HepG2 (cell line): ENCODE measurements around the gene VMO1. TPM values are rescaled to one million over a fixed set of nuclear protein-coding genes. Genes with fewer than 3 reads are reported as not detected.

ENCODE experiments used
- ATAD3A ChIP-seq: sonication (generic); formaldehyde crosslinking; IDR thresholded peaks from 2 replicates; pipeline ENCODE4 v1.4.0; 2020; ENCODE audit warnings: missing genetic modification reagents
- BHLHE40 ChIP-seq: IDR thresholded peaks from 2 replicates; pipeline ENCODE4 v1.6.1; 2011; ENCODE audit warnings: low read length, improper control_type of control experiment
- DNMT3B ChIP-seq: conservative IDR thresholded peaks from 2 replicates; pipeline ENCODE4 v1.6.1; 2016; ENCODE audit warnings: missing biosample characterization, control low read depth
- KLF6 ChIP-seq: IDR thresholded peaks from 2 replicates; pipeline ENCODE4 v1.8.0; 2016; ENCODE audit warnings: missing biosample characterization, missing genetic modification reagents
- NFATC3 ChIP-seq: sonication (generic); formaldehyde crosslinking; IDR thresholded peaks from 2 replicates; pipeline ENCODE4 v1.5.1; 2020; ENCODE audit warnings: mild to moderate bottlenecking, missing genetic modification reagents
- NPAS2 ChIP-seq: sonication (generic); formaldehyde crosslinking; IDR thresholded peaks from 2 replicates; pipeline ENCODE4 v1.8.0; 2022; ENCODE audit warnings: mild to moderate bottlenecking, missing genetic modification reagents, borderline replicate concordance
- TAF1 ChIP-seq: sonication (generic); formaldehyde crosslinking; IDR thresholded peaks from 2 replicates; pipeline ENCODE4 v1.4.0; 2020; ENCODE audit warnings: missing genetic modification reagents
- TEAD2 ChIP-seq: sonication (generic); formaldehyde crosslinking; IDR thresholded peaks from 2 replicates; pipeline ENCODE4 v1.9.0; 2021; ENCODE audit warnings: missing genetic modification reagents
- THAP9 ChIP-seq: sonication (generic); formaldehyde crosslinking; IDR thresholded peaks from 2 replicates; pipeline ENCODE4; 2020; ENCODE audit warnings: missing genetic modification reagents, mild to moderate bottlenecking, borderline replicate concordance
- ZIK1 ChIP-seq: sonication (generic); formaldehyde crosslinking; IDR thresholded peaks from 2 replicates; pipeline ENCODE4 v1.5.0; 2020; ENCODE audit warnings: mild to moderate bottlenecking, low read depth, missing genetic modification reagents, borderline replicate concordance
- ZNF274 ChIP-seq: sonication (generic); formaldehyde crosslinking; IDR thresholded peaks from 2 replicates; pipeline ENCODE4 v1.5.1; 2020; ENCODE audit warnings: mild to moderate bottlenecking, missing genetic modification reagents
- ZNF614 ChIP-seq: IDR thresholded peaks from 2 replicates; pipeline ENCODE4 v1.6.1; 2018; ENCODE audit warnings: missing biosample characterization, missing genetic modification reagents, inconsistent platforms, borderline replicate concordance
- ZNF839 ChIP-seq: sonication (generic); formaldehyde crosslinking; IDR thresholded peaks from 2 replicates; pipeline ENCODE4 v1.4.0; 2020; ENCODE audit warnings: missing genetic modification reagents, mild to moderate bottlenecking, borderline replicate concordance
- polyA plus RNA-seq, 8 experiments: library from polyadenylated mRNA; depleted of rRNA in 3 of 8; stranded (reverse) in 7 of 8; unstranded in 1 of 8; fragments of >200 nt; fragmentation: Illumina TruSeq in 4 of 8; extraction: Trizol in 4 of 8; gene quantifications; 2 replicates each; pipeline versions ENCODE4 v1.2.1 to v1.2.3, GENCODE V29; 2011 to 2016; ENCODE audit warnings: low read depth in 4 of 8, missing spikeins in 1 of 8, mixed read lengths in 1 of 8; ENCODE audit not compliant: insufficient read depth in 1 of 8
- total RNA-seq, 5 experiments: library from RNA; depleted of rRNA; stranded (reverse); fragments of >200 nt; fragmentation: Illumina TruSeq; extraction: Trizol; gene quantifications; 2 replicates each; pipeline ENCODE4 v1.2.3, GENCODE V29; 2016; ENCODE audit warnings: low read depth in 1 of 5
- TF ChIP-seq, protein P1 (sequence below): sonication (generic); formaldehyde crosslinking; IDR thresholded peaks from 2 replicates; pipeline ENCODE4 v1.8.1; 2023; ENCODE audit warnings: mild to moderate bottlenecking, missing genetic modification reagents
- TF ChIP-seq, protein P2 (sequence below): sonication (generic); formaldehyde crosslinking; IDR thresholded peaks from 2 replicates; pipeline ENCODE4 v1.4.0; 2020; ENCODE audit warnings: missing genetic modification reagents
- TF ChIP-seq, protein P3 (sequence below): IDR thresholded peaks from 2 replicates; pipeline ENCODE4 v1.6.1; 2016; ENCODE audit warnings: mild to moderate bottlenecking, missing biosample characterization, missing genetic modification reagents
- TF ChIP-seq, protein P4 (sequence below): sonication (generic); formaldehyde crosslinking; IDR thresholded peaks from 2 replicates; pipeline ENCODE4 v1.5.0; 2020; ENCODE audit warnings: mild to moderate bottlenecking, missing genetic modification reagents
- TF ChIP-seq, protein P5 (sequence below): IDR thresholded peaks from 2 replicates; pipeline ENCODE4 v1.6.1; 2016; ENCODE audit warnings: missing biosample characterization, missing genetic modification reagents, low read depth

Gene VMO1
- total and polyA plus RNA-seq, 2 of the 13 experiments (the other 11 are each of a cell fraction or from before 2014, with no cell fraction given): not detected

GRCh38 chr17:4788807-4789700 is 2.9 kb upstream of the VMO1 start, which contains the start of gene GLTPD2 (continued):
- TF ChIP-seq, protein P1, sequence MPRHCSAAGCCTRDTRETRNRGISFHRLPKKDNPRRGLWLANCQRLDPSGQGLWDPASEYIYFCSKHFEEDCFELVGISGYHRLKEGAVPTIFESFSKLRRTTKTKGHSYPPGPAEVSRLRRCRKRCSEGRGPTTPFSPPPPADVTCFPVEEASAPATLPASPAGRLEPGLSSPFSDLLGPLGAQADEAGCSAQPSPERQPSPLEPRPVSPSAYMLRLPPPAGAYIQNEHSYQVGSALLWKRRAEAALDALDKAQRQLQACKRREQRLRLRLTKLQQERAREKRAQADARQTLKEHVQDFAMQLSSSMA: no peak
- TF ChIP-seq, protein P2, sequence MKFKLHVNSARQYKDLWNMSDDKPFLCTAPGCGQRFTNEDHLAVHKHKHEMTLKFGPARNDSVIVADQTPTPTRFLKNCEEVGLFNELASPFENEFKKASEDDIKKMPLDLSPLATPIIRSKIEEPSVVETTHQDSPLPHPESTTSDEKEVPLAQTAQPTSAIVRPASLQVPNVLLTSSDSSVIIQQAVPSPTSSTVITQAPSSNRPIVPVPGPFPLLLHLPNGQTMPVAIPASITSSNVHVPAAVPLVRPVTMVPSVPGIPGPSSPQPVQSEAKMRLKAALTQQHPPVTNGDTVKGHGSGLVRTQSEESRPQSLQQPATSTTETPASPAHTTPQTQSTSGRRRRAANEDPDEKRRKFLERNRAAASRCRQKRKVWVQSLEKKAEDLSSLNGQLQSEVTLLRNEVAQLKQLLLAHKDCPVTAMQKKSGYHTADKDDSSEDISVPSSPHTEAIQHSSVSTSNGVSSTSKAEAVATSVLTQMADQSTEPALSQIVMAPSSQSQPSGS: no peak
- peak; percentile 92 for TF ChIP-seq TAF1
- TF ChIP-seq ZNF839 (CRISPR knock-in tag): no peak
- TF ChIP-seq NFATC3 (CRISPR knock-in tag): no peak
- TF ChIP-seq KLF6 (CRISPR knock-in tag): 0 out of 2 replicates have a peak, but pooled peaks have one; percentile 50
- no peak for TF ChIP-seq TEAD2 (CRISPR knock-in tag)
- TF ChIP-seq DNMT3B: no peak
- peak; percentile 32; the same call in 1 of the 2 replicates for TF ChIP-seq ZIK1 (CRISPR knock-in tag)
- TF ChIP-seq, protein P3, sequence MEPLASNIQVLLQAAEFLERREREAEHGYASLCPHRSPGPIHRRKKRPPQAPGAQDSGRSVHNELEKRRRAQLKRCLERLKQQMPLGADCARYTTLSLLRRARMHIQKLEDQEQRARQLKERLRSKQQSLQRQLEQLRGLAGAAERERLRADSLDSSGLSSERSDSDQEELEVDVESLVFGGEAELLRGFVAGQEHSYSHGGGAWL (CRISPR knock-in tag): peak; percentile 42; the same call in 1 of the 2 replicates
- TF ChIP-seq, protein P4, sequence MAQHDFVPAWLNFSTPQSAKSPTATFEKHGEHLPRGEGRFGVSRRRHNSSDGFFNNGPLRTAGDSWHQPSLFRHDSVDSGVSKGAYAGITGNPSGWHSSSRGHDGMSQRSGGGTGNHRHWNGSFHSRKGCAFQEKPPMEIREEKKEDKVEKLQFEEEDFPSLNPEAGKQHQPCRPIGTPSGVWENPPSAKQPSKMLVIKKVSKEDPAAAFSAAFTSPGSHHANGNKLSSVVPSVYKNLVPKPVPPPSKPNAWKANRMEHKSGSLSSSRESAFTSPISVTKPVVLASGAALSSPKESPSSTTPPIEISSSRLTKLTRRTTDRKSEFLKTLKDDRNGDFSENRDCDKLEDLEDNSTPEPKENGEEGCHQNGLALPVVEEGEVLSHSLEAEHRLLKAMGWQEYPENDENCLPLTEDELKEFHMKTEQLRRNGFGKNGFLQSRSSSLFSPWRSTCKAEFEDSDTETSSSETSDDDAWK (CRISPR knock-in tag): no peak
- no peak for TF ChIP-seq ATAD3A (CRISPR knock-in tag)
- TF ChIP-seq, protein P5, sequence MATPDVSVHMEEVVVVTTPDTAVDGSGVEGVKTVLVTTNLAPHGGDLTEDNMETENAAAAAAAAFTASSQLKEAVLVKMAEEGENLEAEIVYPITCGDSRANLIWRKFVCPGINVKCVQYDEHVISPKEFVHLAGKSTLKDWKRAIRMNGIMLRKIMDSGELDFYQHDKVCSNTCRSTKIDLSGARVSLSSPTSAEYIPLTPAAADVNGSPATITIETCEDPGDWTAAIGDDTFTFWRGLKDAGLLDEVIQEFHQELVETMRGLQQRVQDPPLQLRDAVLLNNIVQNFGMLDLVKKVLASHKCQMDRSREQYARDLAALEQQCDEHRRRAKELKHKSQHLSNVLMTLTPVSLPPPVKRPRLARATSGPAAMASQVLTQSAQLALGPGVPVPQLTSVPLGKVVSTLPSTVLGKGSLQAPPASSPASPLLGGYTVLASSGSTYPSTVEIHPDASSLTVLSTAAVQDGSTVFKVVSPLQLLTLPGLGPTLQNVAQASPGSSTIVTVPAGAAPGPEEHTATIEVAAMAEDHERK: no peak
- no peak for TF ChIP-seq NPAS2 (CRISPR knock-in tag)
- no peak; the same call in 1 of the 2 replicates for TF ChIP-seq THAP9 (CRISPR knock-in tag)
- TF ChIP-seq ZNF614 (CRISPR knock-in tag): peak; percentile 75
- peak; percentile 61; the same call in 1 of the 2 replicates for TF ChIP-seq ZNF274 (CRISPR knock-in tag)
- TF ChIP-seq BHLHE40: peak; percentile 10; the same call in 1 of the 2 replicates
